Left lobe of liver (tissue), 2 donors: ENCODE results near the gene FOCAD. TPM values are rescaled to one million over a fixed set of nuclear protein-coding genes. Genes with fewer than 3 reads are reported as not detected.
"Not testable (repeated sequence)": the region's sequence is repeated elsewhere in the genome, so short reads cannot be mapped to it uniquely, and the experiment has no call there.

Experiments
- ATAC-seq: fragments of 200-7000 bp; cut with Tn5 transposase; one replicate; pipeline ENCODE4 v1.9.1; 2020; ENCODE audit warnings: mild to moderate bottlenecking, moderate library complexity
- DNase-seq: peaks from one replicate; pipeline ENCODE4 v3.0.0-alpha.2; 2020; ENCODE audit warnings: low spot score
- total RNA-seq: library from RNA; stranded (reverse); gene quantifications from one replicate; pipeline ENCODE4 v1.2.1, GENCODE V29; 2021
- donor health status: DM: no; HTN: no; CAD: no; lungs with moderate emphysema.
- donor health status: DM: no; HTN: yes; CAD: no.

Gene FOCAD
- total RNA-seq, 1 donor from 2014 or later, result 7.5 TPM

GRCh38 chr9:20671635-20672034 is 12.4 kb upstream of the FOCAD start:
- DNase-seq, result no peak
- no peak for ATAC-seq

DNA sequence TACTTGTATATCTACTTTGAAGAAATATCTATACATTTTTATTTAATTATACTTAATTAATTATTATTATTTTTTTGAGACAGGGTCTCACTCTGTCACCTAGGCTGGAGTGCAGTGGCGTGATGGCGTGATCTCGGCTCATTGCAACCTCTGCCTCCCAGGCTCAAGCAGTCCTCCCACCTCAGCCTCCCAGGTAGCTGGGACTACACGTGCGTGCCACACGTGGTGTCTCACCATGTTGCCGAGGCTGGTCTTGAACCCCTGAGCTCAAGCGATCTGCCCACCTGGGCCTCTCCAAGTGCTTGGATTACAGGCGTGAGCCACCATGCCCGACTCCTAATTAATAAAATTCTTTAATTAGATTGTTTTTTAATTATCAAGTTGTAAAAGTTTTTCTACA is 10.5 kb upstream of the FOCAD start:
- DNase-seq, ATAC-seq: not testable (repeated sequence)

- no peak for ATAC-seq
Measured at GRCh38 chr9:20681467-20681866, 2.6 kb upstream of the FOCAD start.

GRCh38 chr9:20683351-20684034 is 566 bp upstream of the FOCAD start:
- ATAC-seq (peak; percentile 30), DNase-seq (peak; percentile 48)

More at GRCh38 chr9:20681467-20681866, 2.6 kb upstream of the FOCAD start:
- DNase-seq, result no peak

DNA sequence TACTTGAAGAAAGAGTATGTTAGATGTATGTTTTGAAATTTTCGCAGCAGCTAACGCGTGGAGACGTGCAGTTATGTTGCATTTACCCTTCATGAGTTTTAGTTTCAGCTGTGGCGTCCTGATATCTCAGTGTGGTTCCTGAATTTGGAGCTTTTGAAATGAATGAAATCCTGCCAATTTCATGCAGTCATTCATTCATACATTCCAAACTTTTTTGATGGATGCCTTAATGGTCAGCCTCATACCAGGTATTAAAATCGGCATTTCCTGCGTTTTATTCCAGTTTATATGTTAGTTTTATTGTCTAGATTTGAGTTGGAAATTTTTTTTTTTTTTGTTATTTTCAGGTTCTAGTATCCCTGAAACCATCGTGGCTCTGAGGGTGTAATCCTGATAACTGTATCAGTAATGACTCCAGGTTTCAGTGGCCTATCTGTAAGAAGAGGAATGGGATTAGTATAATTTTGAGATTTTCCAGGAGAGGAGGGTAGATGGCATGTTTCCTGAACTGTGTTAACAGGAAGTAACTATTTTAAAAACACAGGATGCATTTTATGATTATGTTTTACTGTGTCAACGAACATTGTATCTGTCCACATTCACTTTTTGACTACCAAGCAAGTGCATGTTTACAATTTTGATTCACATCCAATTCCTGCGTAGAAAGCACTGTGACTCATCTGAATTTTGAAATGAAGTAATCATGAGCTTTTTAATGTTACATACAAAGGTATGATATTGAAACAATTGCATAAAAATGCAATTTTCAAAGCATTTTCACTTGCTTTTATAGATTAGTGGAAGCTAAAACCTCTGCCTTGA is 1.0 kb downstream of the FOCAD start:
- ATAC-seq (no peak), DNase-seq (no peak)

GRCh38 chr9:20685769-20686168 is 1.7 kb downstream of the FOCAD start:
- DNase-seq (no peak), ATAC-seq (no peak)

GRCh38 chr9:20689833-20690232 is 5.8 kb downstream of the FOCAD start:
- no peak for DNase-seq
- ATAC-seq, result no peak

DNA sequence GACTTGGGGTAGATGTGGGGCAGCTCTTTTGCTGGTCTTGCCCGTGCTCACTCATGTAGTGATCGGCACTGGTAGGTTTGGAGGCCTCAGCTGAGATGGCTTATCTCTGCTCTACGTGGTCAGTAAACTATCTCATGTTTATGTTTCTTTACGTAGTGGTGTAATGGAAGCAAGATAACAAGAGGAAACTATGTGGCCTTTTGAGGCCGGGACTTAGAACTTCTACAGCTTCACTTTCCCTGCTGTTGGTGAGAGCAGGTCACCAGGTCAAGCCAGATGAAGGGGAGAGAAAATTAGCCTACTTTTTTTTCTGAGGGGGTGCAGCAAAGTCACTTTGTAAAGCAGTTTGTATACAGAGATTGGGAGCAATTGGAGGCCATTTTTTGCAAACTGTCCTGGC is 8.5 kb downstream of the FOCAD start:
- ATAC-seq, result no peak
- no peak for DNase-seq

- DNase-seq, result no peak
- ATAC-seq, result no peak
Measured at GRCh38 chr9:20693068-20693467, 9.0 kb downstream of the FOCAD start.

GRCh38 chr9:20694248-20694647 is 10.2 kb downstream of the FOCAD start:
- ATAC-seq, result no peak
- no peak for DNase-seq

DNA sequence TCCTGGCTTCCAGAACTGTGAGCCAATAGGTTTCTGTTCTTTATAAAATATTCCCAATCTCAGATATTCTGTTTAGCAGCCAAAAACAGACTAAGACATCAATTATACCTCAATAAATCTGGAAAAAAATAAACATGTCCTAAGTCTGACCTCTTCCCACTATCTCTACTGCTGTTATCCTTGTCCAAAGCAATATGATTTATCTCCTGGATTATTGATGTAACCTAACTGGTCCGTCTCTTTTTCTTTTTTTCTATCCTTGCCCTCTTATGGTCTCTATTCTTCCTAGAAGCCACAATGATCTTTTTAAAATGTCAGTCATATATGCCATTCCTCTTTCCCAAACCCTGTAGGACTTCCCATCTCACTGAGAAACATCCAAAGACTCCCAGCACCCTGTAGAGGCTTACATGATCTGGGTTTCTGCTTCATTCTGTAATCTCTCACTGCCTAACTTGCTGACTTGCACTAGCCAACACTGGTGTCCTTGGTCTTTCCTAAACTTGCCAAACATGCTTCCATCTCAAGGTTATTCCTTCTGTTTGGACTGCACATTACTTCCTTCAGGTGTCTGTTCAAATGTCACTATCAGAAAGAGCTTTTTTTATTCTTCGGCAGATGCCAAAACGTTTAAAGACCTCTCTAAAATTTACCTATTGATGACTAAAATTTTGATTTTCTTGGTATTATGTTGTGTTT is 13.1 kb downstream of the FOCAD start:
- ATAC-seq (no peak), DNase-seq (no peak)

- ATAC-seq (no peak), DNase-seq (no peak)
Measured at GRCh38 chr9:20698782-20699181, 14.7 kb downstream of the FOCAD start.

DNA sequence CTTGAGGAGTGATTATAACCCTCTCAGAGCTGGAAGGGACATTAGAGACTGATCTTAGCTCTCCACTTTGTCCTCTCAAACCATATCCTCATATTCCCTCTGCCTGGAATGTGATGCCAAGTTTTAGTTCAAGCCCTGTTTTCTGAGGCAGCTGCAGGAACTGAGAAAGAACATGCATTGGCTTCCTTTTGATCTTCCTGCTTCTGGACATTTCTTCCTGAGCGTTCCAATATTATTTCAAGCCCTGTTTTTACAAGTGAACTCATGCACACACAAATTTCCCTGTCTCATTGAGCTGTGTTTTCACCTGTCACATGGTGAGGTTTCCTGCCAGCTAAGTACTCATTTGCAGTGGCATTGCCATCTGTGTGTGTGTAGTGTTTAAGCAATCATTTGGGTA is 17.0 kb downstream of the FOCAD start:
- ATAC-seq (peak; percentile 32), DNase-seq (no peak)

DNA sequence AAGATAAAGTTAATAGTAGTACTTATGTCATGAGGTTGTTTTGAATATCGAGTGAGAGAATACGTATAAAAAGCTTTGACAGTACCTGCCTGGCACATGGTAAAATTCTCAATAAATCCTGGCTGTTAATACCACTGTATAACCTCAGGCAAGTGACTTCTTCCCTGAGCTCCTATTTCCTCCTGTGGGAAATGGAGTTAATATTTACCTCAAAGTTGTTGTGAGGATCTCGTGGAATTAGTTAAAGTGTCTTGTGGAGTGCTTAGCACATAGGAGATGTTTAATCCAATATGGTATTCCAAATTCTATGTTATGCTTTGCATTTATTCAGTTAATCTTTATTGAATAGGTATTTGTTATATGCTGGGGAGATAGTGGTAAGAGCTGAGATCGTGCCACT is 18.5 kb downstream of the FOCAD start:
- no peak for DNase-seq

GRCh38 chr9:20703146-20703545 is 19.1 kb downstream of the FOCAD start:
- ATAC-seq, result no peak
- DNase-seq, result no peak

More for the DNA sequence above, 18.5 kb downstream of the FOCAD start:
- ATAC-seq, result no peak

- ATAC-seq (no peak), DNase-seq (no peak)
Measured at GRCh38 chr9:20707708-20708107, 23.6 kb downstream of the FOCAD start.

DNA sequence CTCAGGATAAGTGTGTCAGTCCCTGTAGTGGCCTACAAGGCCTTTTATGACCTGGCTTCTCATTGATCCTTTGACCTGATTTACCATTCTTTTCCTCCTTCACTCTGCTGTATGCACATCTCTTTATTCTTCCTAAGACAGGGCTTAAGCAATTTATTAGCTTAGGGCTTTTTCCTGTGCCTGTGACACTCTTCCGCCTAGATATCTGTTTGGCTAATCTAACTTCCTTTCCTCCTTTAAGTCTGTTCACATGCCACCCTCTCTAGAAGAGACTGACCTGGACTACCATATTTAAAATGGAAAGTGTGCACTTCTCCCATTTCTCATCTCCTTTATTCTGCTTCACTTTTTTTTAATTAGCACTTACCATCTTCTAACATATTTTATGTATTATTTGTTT is 29.1 kb downstream of the FOCAD start:
- ATAC-seq (no peak), DNase-seq (no peak)

- ATAC-seq, result no peak
Measured at GRCh38 chr9:20714442-20715415, 30.7 kb downstream of the FOCAD start.

DNA sequence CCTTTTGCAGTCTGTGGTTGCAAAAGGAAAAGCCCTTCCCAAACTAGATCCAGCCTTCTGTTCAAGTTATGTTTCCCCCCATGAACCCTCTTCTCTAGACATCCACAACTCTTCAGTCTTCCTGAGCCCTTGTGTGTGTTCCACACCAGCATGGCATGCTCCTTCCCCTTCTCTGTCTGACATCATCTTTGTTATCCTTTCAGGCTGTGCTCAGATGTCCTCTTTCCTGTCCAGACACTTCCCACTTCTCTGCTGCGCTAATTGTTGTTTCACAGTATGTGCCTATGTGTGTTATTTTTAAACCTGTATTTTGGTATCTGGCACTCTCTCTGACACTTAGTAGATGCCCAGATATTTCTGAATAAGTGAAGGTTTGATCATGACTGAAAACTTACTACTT is 38.2 kb downstream of the FOCAD start:
- ATAC-seq (no peak), DNase-seq (no peak)

More at GRCh38 chr9:20714442-20715415, 30.7 kb downstream of the FOCAD start:
- DNase-seq, result no peak

DNA sequence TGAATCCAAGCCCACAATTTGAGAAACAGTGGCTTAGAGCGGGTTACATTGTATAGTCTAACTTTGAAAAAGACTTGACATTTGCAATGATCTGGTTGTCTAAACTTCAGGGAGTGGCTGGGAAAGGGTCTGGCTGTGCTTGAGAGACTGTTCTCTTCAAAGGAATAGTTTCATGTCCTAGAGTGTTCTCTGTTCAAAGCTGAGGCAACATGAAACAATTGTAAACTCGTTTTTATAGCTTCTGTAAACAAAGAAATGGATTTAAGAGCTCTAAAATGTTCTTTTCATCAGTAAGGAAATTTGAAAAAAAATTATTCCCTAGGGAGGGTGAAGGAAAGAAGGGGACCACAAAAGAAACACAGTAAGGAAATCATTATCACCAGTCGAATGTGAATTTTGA is 41.6 kb downstream of the FOCAD start:
- DNase-seq (no peak), ATAC-seq (no peak)

DNA sequence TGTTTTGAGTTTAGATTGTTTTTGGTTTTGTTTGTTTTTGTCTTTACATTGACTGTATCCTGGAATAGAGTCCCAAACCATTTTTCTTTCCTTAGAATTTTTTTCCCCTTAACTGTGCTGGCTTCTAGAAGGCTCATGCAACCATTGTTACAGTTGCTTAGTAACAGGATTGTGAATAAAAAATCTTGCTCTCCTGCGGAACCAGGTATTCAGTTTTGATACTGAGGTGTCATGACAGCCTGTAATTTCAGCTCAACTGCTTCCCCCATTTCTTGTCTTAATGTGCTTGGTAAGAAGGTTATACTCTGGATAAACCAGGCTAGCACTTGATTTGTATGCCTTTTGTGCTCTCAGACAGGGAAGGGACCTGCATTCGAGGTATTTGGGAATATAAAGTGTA is 42.1 kb downstream of the FOCAD start:
- DNase-seq (no peak), ATAC-seq (no peak)
